ENCODE measurements around the gene JUNB. TPM values are rescaled to one million over a fixed set of nuclear protein-coding genes. Genes with fewer than 3 reads are reported as not detected.
A peak's percentile ranks its signal among the peaks of the same experiment; 100 is the strongest.

JUNB gene
- total and polyA plus RNA-seq, 10 of the 15 experiments (the other 5 are each of a cell fraction or from before 2014, with no cell fraction given) = 0.55 to 144 (median 68.3) TPM

DNA sequence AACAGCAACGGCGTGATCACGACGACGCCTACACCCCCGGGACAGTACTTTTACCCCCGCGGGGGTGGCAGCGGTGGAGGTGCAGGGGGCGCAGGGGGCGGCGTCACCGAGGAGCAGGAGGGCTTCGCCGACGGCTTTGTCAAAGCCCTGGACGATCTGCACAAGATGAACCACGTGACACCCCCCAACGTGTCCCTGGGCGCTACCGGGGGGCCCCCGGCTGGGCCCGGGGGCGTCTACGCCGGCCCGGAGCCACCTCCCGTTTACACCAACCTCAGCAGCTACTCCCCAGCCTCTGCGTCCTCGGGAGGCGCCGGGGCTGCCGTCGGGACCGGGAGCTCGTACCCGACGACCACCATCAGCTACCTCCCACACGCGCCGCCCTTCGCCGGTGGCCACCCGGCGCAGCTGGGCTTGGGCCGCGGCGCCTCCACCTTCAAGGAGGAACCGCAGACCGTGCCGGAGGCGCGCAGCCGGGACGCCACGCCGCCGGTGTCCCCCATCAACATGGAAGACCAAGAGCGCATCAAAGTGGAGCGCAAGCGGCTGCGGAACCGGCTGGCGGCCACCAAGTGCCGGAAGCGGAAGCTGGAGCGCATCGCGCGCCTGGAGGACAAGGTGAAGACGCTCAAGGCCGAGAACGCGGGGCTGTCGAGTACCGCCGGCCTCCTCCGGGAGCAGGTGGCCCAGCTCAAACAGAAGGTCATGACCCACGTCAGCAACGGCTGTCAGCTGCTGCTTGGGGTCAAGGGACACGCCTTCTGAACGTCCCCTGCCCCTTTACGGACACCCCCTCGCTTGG is 966 bp downstream of the JUNB start:
- ATAC-seq = peak; percentile 4
- CTCF ChIA-PET = interaction anchor here (0.8 to 12.9 kb wide), 6 partner anchors 11 to 108 kb away, joined by 3 to 537 read pairs (median 4); partner anchors contain the start of genes GET3 and HOOK2
- peaks cover 42% of the 10 kb centered on the region for H3K79me2 ChIP-seq (ENCODE audit: control insufficient read depth, insufficient read depth, low read length)
- FAIRE-seq = no peak
- RAD21 ChIA-PET (ENCODE audit: unreplicated experiment) = interaction anchor here (0.9 to 11.4 kb wide), 7 partner anchors 9 to 58 kb away, joined by 3 to 303 read pairs (median 4); partner anchors contain the start of genes HOOK2 and TRIR
- peaks cover 37% of the 10 kb centered on the region for H3K4me1 ChIP-seq (ENCODE audit: control insufficient read depth, insufficient read depth, low read length)
- peak overlapping the region; percentile 97 for H3K4me2 ChIP-seq (ENCODE audit: control insufficient read depth, insufficient read depth)
- H3K4me3 ChIP-seq = peak overlapping the region; percentile 87
- peak overlapping the region; percentile 95 for H3K27ac ChIP-seq (ENCODE audit: control insufficient read depth, insufficient read depth)
- 1% methylated on average over 79 of the region's 84 CpGs for WGBS (ENCODE audit: insufficient coverage, insufficient replicate concordance, low lambda C conversion rate, missing lambda C conversion rate)
- no peaks in the 10 kb centered on the region for H3K36me3 ChIP-seq (ENCODE audit: control insufficient read depth in 2 of 2, insufficient read depth in 2 of 2, low read length in 1 of 2)
- H3K27me3 ChIP-seq (replicated peaks in 1 of 2; ENCODE audit: control insufficient read depth in 2 of 2, insufficient read depth in 2 of 2, low read length in 1 of 2) = no peaks in the 10 kb centered on the region
- no peak overlapping the region for H2AFZ ChIP-seq (ENCODE audit: control insufficient read depth, low read depth, low read length)
- no TSS peak for BruUV-seq (replicated peaks)
- intact Hi-C loops (cut with micrococcal nuclease; ENCODE audit: unreplicated experiment) = no loop called here
- H3K9ac ChIP-seq (ENCODE audit: control insufficient read depth, insufficient read depth, low read length) = peak overlapping the region; percentile 95
- POLR2A ChIA-PET = interaction anchor here (0.6 to 8.2 kb wide), 15 partner anchors 8 to 360 kb away, joined by 3 to 303 read pairs (median 4); partner anchors contain the start of genes GCDH, GET3, HOOK2 and MAN2B1
- no peaks in the 10 kb centered on the region; the same call in 2 of the 3 replicates for H3K9me3 ChIP-seq (replicated peaks; ENCODE audit: control insufficient read depth, insufficient read depth, low read length)
- no peak for DNase-seq (ENCODE audit: low read depth, low spot score)
- no peaks in the 10 kb centered on the region for H4K20me1 ChIP-seq (ENCODE audit: control insufficient read depth, insufficient read depth)
- SMC1A ChIA-PET (ENCODE audit: uncharacterized antibody, unreplicated experiment) = interaction anchor here (1.3 to 11.5 kb wide), 3 partner anchors 13 to 58 kb away, joined by 3 to 240 read pairs (median 3); partner anchors contain the start of gene TRIR
- in situ Hi-C loops (cut with MboI) = no loop called here
- TF ChIP-seq, protein P1, sequence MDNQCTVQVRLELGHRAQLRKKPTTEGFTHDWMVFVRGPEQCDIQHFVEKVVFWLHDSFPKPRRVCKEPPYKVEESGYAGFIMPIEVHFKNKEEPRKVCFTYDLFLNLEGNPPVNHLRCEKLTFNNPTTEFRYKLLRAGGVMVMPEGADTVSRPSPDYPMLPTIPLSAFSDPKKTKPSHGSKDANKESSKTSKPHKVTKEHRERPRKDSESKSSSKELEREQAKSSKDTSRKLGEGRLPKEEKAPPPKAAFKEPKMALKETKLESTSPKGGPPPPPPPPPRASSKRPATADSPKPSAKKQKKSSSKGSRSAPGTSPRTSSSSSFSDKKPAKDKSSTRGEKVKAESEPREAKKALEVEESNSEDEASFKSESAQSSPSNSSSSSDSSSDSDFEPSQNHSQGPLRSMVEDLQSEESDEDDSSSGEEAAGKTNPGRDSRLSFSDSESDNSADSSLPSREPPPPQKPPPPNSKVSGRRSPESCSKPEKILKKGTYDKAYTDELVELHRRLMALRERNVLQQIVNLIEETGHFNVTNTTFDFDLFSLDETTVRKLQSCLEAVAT (IDR thresholded peaks at IDR 0.05) = no peak; the same call in none of the 2 replicates
- no peak for TF ChIP-seq EED (IDR thresholded peaks at IDR 0.05; ENCODE audit: low read depth)
- TF ChIP-seq PAX8 (IDR thresholded peaks at IDR 0.05) = no peak
- peak; percentile 83; the same call in 1 of the 2 replicates for TF ChIP-seq HDGF (IDR thresholded peaks at IDR 0.05)
- peak; percentile 53; the same call in 1 of the 2 replicates for TF ChIP-seq ZBED1 (IDR thresholded peaks at IDR 0.05; ENCODE audit: borderline replicate concordance)
- peak; percentile 68 for TF ChIP-seq TCF3 (IDR thresholded peaks at IDR 0.05; ENCODE audit: borderline replicate concordance, insufficient read depth, low read depth, low read length)
- TF ChIP-seq DPF2 (IDR thresholded peaks at IDR 0.05) = 0 out of 2 replicates have a peak, but pooled peaks have one; percentile 69
- TF ChIP-seq, protein P2, sequence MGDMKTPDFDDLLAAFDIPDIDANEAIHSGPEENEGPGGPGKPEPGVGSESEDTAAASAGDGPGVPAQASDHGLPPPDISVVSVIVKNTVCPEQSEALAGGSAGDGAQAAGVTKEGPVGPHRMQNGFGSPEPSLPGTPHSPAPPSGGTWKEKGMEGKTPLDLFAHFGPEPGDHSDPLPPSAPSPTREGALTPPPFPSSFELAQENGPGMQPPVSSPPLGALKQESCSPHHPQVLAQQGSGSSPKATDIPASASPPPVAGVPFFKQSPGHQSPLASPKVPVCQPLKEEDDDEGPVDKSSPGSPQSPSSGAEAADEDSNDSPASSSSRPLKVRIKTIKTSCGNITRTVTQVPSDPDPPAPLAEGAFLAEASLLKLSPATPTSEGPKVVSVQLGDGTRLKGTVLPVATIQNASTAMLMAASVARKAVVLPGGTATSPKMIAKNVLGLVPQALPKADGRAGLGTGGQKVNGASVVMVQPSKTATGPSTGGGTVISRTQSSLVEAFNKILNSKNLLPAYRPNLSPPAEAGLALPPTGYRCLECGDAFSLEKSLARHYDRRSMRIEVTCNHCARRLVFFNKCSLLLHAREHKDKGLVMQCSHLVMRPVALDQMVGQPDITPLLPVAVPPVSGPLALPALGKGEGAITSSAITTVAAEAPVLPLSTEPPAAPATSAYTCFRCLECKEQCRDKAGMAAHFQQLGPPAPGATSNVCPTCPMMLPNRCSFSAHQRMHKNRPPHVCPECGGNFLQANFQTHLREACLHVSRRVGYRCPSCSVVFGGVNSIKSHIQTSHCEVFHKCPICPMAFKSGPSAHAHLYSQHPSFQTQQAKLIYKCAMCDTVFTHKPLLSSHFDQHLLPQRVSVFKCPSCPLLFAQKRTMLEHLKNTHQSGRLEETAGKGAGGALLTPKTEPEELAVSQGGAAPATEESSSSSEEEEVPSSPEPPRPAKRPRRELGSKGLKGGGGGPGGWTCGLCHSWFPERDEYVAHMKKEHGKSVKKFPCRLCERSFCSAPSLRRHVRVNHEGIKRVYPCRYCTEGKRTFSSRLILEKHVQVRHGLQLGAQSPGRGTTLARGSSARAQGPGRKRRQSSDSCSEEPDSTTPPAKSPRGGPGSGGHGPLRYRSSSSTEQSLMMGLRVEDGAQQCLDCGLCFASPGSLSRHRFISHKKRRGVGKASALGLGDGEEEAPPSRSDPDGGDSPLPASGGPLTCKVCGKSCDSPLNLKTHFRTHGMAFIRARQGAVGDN (IDR thresholded peaks at IDR 0.05) = no peak; the same call in none of the 2 replicates
- TF ChIP-seq NFIC (IDR thresholded peaks at IDR 0.05; ENCODE audit: low read depth, low read length) = no peak
- TF ChIP-seq, protein P3, sequence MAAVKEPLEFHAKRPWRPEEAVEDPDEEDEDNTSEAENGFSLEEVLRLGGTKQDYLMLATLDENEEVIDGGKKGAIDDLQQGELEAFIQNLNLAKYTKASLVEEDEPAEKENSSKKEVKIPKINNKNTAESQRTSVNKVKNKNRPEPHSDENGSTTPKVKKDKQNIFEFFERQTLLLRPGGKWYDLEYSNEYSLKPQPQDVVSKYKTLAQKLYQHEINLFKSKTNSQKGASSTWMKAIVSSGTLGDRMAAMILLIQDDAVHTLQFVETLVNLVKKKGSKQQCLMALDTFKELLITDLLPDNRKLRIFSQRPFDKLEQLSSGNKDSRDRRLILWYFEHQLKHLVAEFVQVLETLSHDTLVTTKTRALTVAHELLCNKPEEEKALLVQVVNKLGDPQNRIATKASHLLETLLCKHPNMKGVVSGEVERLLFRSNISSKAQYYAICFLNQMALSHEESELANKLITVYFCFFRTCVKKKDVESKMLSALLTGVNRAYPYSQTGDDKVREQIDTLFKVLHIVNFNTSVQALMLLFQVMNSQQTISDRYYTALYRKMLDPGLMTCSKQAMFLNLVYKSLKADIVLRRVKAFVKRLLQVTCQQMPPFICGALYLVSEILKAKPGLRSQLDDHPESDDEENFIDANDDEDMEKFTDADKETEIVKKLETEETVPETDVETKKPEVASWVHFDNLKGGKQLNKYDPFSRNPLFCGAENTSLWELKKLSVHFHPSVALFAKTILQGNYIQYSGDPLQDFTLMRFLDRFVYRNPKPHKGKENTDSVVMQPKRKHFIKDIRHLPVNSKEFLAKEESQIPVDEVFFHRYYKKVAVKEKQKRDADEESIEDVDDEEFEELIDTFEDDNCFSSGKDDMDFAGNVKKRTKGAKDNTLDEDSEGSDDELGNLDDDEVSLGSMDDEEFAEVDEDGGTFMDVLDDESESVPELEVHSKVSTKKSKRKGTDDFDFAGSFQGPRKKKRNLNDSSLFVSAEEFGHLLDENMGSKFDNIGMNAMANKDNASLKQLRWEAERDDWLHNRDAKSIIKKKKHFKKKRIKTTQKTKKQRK (IDR thresholded peaks at IDR 0.05; ENCODE audit: low read depth, low read length) = no peak

Measured in GM12878 (cell line).